ENCODE results near the gene HSD17B10.

DNA sequence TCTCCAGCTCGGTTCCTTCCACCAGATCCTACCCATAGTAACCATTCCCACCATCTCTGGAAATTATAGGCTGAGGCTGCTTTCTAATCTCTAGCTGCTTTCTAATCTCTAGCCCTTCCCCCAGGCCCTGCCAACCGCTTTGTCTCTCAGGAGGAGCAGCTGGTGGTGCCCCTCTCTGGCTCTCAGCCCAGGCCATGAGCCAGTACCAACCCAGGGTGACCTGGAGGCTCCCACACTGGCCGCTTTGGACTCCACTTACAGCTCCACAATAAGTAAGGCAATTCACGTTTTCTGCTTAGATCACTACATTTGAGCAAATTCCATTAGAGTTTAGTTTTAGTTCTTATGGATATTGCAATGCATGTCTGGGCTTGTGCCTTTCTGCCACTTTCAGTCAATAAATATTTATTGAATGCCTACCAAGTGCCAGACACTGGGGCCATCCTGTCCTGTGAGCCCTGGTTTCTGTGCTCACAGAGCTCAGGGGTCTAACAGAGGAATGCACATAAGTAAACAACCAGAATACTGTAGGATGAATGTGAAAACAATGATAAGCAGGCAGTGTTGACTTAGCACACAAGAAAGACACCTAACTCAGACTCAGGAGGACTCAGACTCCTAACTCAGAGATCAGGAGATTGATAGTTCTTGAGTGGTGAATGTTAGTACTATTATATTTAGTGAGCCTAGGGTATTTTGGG, 50.6 kb downstream of the HSD17B10 start:
- TF ChIP-seq, protein P1, sequence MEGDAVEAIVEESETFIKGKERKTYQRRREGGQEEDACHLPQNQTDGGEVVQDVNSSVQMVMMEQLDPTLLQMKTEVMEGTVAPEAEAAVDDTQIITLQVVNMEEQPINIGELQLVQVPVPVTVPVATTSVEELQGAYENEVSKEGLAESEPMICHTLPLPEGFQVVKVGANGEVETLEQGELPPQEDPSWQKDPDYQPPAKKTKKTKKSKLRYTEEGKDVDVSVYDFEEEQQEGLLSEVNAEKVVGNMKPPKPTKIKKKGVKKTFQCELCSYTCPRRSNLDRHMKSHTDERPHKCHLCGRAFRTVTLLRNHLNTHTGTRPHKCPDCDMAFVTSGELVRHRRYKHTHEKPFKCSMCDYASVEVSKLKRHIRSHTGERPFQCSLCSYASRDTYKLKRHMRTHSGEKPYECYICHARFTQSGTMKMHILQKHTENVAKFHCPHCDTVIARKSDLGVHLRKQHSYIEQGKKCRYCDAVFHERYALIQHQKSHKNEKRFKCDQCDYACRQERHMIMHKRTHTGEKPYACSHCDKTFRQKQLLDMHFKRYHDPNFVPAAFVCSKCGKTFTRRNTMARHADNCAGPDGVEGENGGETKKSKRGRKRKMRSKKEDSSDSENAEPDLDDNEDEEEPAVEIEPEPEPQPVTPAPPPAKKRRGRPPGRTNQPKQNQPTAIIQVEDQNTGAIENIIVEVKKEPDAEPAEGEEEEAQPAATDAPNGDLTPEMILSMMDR (IDR thresholded peaks at IDR 0.05), result no peak
- TF ChIP-seq POLR2AphosphoS5 (IDR thresholded peaks at IDR 0.05), result no peak

Data from esophagus muscularis mucosa (tissue), 3 donors.